ENCODE data around the gene ZBTB38.

ZBTB38 gene

DNA sequence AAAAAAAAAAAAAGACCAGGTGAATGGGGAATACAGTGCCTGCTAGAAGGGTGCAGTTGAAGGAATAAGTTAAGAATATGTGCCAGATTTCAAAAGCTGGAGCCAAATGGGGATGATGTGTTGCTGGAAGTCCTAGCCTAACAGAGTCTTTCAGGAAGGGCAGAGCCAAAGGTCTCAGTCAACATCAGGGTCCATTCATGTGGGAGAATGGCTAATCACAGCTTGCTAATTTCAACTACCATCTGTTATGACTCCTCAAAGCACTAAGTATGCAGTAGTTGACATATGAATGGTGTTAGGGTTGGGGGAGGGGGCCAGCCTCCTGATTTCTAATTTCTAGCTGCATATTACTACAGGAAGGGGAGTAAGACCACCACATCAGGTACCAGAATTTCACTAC lies 4.4 kb downstream of the ZBTB38 start:
- no peak for DNase-seq (ENCODE audit: low read depth, low spot score)
- H3K4me3 ChIP-seq (ENCODE audit: low read depth, low read length), result no peak overlapping the region
- in situ Hi-C loops (cut with HindIII; ENCODE audit: low sequenced_read_pairs), result no loop called here
- TF ChIP-seq, protein P1, sequence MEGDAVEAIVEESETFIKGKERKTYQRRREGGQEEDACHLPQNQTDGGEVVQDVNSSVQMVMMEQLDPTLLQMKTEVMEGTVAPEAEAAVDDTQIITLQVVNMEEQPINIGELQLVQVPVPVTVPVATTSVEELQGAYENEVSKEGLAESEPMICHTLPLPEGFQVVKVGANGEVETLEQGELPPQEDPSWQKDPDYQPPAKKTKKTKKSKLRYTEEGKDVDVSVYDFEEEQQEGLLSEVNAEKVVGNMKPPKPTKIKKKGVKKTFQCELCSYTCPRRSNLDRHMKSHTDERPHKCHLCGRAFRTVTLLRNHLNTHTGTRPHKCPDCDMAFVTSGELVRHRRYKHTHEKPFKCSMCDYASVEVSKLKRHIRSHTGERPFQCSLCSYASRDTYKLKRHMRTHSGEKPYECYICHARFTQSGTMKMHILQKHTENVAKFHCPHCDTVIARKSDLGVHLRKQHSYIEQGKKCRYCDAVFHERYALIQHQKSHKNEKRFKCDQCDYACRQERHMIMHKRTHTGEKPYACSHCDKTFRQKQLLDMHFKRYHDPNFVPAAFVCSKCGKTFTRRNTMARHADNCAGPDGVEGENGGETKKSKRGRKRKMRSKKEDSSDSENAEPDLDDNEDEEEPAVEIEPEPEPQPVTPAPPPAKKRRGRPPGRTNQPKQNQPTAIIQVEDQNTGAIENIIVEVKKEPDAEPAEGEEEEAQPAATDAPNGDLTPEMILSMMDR (IDR thresholded peaks at IDR 0.05; ENCODE audit: low read depth, low read length), result no peak

DNA sequence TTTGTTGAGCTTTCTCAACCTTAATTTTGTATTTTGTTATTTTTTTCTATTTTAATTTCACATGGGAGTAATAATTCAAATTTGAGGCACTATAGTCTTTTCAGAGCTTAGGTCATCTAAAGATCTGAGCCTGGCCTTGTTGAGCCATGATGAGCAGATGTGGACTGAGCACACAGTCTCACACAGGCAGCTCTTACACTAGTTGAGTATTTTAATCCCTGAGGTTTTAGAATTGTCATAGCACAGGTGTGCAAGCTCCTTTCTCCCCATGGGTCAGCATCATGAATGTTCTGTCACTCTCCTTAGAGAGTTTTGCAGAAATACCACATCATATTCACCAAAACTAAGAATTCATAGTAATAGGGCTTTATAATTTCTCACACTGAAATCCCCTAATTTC lies 4.9 kb downstream of the ZBTB38 start:
- in situ Hi-C loops (cut with HindIII; ENCODE audit: low sequenced_read_pairs), result no loop called here
- TF ChIP-seq, protein P1 (IDR thresholded peaks at IDR 0.05; ENCODE audit: low read depth, low read length), result no peak
- H3K4me3 ChIP-seq (ENCODE audit: low read depth, low read length), result no peak overlapping the region
- DNase-seq (ENCODE audit: low read depth, low spot score), result no peak

DNA sequence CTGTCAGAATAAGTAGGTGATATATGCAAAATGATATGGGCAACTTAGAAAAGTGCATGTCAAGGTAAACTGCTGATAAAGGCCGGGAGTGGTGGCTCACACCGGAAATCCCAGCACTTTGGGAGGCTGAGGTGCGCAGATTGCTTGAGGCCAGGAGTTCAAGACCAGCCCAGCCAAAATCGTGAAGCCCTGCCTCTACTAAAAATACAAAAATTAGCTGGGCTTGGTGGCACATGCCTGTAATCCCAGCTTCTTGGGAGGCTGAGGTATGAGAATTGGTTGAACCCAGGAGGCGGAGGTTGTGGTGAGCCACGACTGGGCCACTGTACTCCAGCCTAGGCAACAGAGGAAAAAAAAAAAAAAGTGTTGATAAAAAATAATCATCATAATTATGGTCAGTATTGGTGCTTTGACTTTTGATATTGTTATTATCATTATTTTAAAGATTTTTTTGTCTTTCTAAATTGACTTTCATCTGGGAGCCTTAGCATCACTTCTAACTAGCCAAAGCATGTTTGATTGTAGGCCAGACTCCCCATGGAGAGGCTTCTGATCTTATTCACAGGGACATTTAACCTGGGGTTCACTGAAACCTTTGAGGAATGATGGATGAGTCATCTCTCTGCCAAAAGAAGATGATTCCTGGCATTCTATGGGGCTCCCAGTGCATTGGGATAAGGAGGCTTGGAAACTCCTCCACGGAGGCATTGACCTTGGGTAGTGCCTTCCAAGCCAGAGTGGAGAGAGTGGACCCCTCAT lies 5.6 kb downstream of the ZBTB38 start:
- TF ChIP-seq, protein P1 (IDR thresholded peaks at IDR 0.05; ENCODE audit: low read depth, low read length), result no peak
- in situ Hi-C loops (cut with HindIII; ENCODE audit: low sequenced_read_pairs), result no loop called here
- H3K4me3 ChIP-seq (ENCODE audit: low read depth, low read length), result no peak overlapping the region
- DNase-seq (ENCODE audit: low read depth, low spot score), result peak; percentile 32

GRCh38 chr3:141375381-141376301 lies 7.3 kb downstream of the ZBTB38 start:
- TF ChIP-seq, protein P1 (IDR thresholded peaks at IDR 0.05; ENCODE audit: low read depth, low read length), result no peak
- H3K4me3 ChIP-seq (ENCODE audit: low read depth, low read length), result no peak overlapping the region
- in situ Hi-C loops (cut with HindIII; ENCODE audit: low sequenced_read_pairs), result no loop called here
- DNase-seq (ENCODE audit: low read depth, low spot score), result no peak

- no peak for DNase-seq (ENCODE audit: low read depth, low spot score)
- no peak overlapping the region for H3K4me3 ChIP-seq (ENCODE audit: low read depth, low read length)
- in situ Hi-C loops (cut with HindIII; ENCODE audit: low sequenced_read_pairs), result no loop called here
- TF ChIP-seq, protein P1 (IDR thresholded peaks at IDR 0.05; ENCODE audit: low read depth, low read length), result no peak
These were observed 9.1 kb downstream of the ZBTB38 start for GRCh38 chr3:141377377-141377776.

GRCh38 chr3:141378556-141378955 lies 10.3 kb downstream of the ZBTB38 start:
- in situ Hi-C loops (cut with HindIII; ENCODE audit: low sequenced_read_pairs), result no loop called here
- DNase-seq (ENCODE audit: low read depth, low spot score), result no peak
- H3K4me3 ChIP-seq (ENCODE audit: low read depth, low read length), result no peak overlapping the region
- TF ChIP-seq, protein P1 (IDR thresholded peaks at IDR 0.05; ENCODE audit: low read depth, low read length), result no peak

All from astrocyte of the spinal cord (primary cell).